Cardiac fibroblast (primary cell): ENCODE results near the gene GPR55.

Experiments used
- DNase-seq, 2 donors: peaks; one replicate each; pipeline versions ENCODE4 v3.0.0 to v3.0.0-alpha.2; 2010; ENCODE audit warnings: low read depth in 2 of 2
- H3K4me3 ChIP-seq, 2 donors: replicated peaks in 1 of 2; 1 replicate in 1 of 2; 2 replicates in 1 of 2; pipeline ENCODE4 v1.5.1; 2011; ENCODE audit warnings: low read depth in 2 of 2, low read length in 2 of 2, mild to moderate bottlenecking in 2 of 2, moderate library complexity in 1 of 2
- TF ChIP-seq, protein P1 (sequence below): IDR thresholded peaks from one replicate; pipeline ENCODE4 v1.5.1; 2011; ENCODE audit warnings: low read depth, mild to moderate bottlenecking, low read length, inconsistent platforms

Gene GPR55

DNA sequence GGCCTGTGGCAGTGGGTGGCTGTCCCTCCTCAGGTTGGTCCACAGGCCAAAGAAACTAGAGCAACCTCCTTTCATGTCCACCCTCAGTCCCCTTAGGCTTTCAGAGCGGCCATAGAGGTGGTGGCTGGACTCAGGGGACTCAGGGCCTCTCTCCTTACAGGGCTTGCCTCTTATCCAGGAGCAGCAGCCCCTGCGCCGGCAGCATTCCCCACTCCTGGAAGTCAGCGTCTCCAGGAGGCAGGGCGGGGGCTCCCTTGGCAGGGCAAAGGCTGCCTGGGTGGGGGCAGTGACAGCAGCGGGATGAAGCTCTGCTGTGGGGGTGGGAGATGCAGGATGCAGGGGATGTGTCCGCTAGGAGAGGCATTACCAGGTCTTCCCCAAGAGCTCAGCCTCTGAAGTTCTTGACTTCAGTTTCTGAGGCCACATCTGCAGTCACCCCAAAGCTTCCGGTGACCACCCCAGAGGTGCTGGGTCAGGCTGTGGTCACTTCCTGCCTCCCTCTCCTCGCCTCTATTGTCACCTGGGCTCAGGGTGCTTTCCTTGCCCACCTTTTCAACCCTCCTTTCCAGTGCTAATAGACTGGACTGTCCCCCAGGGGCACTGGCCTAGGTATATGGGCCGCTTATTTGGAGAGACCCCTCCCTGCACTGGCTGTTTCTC, 8.6 kb upstream of the GPR55 start:
- TF ChIP-seq, protein P1, sequence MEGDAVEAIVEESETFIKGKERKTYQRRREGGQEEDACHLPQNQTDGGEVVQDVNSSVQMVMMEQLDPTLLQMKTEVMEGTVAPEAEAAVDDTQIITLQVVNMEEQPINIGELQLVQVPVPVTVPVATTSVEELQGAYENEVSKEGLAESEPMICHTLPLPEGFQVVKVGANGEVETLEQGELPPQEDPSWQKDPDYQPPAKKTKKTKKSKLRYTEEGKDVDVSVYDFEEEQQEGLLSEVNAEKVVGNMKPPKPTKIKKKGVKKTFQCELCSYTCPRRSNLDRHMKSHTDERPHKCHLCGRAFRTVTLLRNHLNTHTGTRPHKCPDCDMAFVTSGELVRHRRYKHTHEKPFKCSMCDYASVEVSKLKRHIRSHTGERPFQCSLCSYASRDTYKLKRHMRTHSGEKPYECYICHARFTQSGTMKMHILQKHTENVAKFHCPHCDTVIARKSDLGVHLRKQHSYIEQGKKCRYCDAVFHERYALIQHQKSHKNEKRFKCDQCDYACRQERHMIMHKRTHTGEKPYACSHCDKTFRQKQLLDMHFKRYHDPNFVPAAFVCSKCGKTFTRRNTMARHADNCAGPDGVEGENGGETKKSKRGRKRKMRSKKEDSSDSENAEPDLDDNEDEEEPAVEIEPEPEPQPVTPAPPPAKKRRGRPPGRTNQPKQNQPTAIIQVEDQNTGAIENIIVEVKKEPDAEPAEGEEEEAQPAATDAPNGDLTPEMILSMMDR: no peak
- no peak for DNase-seq
- H3K4me3 ChIP-seq: no peak overlapping the region

DNA sequence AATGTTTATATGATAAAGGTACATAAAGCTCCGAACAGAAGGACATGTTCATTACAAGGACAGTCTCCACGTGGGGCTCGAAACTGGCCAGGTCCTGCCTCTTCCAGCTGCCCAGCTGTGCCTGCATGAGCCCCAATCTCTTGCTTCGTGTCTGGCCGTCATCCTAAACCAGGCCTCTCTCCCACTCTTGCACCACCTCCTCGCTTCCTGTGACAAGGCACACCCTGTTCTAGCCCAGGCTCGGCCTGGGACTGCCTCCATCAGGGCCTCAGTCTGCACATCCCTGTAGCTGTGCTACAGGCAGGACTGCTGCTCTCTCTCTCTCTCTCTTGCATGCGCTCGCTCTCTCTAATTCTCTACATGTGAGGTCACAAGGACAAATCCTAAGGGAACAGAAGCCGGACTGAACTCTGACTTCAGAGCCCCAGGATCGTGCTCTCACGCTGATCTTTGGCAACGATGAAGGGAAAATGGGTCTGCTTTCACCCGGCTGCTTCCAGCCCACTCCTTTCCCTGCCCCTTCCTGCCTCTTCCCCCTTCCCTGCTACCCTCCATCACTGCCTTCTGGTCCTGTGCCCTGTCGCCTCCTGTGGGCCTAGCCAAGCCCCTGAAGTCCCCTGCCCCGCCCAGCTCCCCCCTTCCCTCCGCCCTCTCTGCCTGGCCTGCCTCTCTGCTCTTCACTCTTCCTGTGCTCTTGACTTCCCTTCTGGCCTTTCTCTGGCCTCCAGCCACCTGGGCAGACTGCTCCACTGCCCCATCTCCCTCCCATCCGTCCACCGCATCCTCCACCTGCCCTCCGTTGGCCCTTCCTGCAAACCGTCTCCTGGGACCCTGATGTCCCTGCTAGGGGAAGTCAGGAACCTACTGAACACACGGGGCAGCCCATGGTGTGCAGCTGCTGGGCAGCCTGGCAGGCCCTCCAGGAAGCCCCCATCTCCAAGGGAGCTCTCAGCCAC, 7.8 kb upstream of the GPR55 start:
- no peak overlapping the region for H3K4me3 ChIP-seq
- TF ChIP-seq, protein P1: no peak
- DNase-seq: peak; percentile 87 to 89

DNA sequence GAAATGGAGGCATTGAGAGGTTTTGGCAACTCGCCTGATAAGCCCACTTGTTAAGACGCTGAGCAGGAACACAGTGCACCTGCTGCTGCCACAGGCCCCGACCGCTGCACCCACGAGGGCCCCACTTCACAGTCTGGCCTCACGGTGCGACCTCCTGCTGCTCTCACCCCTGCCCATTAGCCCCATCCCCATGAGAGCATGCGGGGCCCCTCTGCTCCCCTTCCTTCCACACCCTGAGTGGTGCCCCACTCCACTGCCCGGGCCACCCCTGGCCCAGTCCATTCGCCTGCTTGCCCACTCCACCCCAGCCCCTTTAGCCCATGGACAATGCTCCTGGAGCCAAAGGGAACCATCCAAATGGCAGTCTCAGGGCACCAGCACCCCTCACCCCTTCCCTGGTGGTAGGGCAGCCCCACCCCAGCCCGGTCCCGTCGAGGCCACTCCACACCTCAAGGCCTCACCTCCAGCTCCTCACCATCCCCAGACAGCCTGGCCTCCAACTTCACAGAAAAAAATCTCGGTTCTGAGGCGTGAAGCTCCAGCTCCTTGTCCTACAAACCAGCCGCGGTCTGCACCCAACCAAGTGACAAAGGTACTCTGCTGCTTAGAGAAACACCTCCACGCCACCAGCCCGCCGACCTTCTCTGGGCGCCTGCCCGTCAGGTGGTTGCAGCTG, 6.7 kb upstream of the GPR55 start:
- TF ChIP-seq, protein P1: no peak
- H3K4me3 ChIP-seq: no peak overlapping the region
- no peak for DNase-seq

DNA sequence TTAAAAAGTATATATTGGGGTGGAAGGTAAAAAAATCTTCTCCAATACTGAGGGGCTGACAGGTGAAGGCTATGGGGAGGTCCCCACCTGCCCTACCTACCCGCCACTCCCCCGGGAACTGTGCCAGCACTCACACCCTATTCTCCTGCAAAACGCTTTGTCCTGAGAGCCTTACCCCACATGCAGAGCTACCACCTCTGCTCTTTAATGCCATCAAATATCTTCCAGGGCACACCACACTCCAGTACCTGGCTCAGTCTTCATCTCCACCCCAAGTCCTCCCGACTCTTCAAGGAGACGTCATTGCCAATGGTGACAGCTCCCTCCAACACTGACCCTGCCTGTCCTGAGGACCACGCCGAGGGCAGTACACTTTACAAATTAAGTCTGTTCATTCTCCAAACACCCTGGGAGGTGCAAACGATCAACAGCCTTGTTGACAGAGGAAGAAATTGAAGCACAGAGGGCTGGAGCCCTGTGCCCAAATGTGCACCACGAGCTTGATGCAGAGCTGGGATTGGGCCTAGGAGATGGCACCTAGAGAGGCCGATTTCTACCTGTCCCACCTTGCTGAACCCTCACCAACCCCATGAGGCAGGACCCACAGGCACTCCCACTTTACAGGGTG, 6.0 kb upstream of the GPR55 start:
- TF ChIP-seq, protein P1: no peak
- DNase-seq: no peak
- H3K4me3 ChIP-seq: no peak overlapping the region

DNA sequence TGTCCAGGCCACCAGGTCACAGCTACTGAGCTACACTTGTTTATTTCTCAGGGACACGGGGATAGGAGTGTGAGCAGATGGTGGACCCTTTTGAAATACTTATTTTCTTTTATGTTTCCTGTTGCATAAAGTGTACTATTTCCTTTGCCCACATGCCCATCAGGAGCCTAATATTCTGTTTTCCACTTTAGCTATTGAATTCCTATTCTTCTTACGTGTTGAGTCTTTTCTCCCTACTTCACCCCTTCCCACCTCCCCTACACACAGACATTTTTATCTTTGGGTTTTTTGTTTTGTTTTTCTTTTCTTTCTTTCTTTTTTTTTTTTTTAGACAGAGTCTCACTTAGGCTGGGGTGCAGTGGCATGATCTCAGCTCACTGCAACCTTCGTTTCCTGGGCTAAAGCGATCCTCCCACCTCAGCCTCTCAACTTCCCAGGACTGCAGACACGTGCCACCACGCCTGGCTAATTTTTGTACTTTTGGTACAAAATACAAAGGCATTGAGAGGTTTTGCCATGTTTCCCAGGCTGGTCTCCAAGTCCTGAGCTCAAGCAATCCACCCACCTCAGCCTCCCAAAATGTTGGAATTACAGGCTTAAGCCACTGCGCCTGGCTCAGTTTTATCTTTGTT, 5.2 kb upstream of the GPR55 start:
- DNase-seq: no peak
- TF ChIP-seq, protein P1: no peak
- no peak overlapping the region for H3K4me3 ChIP-seq
